ENCODE measurements around the gene SLC7A10. TPM values are rescaled to one million over a fixed set of nuclear protein-coding genes. Genes with fewer than 3 reads are reported as not detected.

SLC7A10 gene
- total RNA-seq, 1 donor = not detected

DNA sequence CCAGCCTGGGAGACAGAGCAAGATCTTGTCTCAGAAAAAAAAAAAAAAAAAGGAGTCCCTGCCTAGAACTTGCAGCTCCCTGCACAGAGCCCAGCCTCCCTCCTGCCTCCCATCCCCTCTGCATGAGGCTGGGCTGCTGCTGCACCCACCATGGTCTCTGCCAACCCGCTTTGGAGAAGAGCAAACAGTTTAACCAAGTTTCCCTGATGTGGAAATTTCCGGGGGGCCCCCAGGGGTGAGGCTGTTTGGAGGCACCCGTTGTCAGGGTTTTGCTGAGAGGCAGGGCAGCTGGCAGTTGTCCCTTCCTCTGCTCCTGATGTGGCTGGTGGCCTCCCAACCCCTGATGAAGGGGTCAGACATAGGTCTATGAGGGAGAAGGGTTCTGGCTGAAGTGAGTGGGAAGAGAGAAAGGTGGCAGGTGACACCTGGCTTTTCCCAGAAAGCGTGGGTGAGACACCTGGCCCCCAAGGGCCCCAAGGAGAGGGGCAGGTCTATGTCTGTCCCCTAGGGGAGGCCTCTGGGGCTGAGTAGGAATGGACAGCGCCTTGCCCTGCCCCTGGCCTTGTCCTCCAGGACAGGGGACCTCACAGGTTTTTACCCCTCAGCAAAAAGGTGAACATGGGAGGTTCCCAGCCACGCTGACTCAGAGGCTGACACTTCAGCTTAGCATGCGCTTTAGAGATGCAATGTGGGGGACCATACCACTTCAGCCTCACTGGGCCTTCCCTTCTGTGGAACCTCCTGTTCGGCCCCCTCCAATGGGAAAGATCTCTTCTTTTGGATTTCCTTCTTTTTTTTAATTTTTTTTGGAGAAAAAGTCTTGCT, 26.0 kb downstream of the SLC7A10 start:
- H3K36me3 ChIP-seq (ENCODE audit: insufficient read depth, low read length) = peaks cover 4% of the 10 kb centered on the region
- H3K4me3 ChIP-seq (ENCODE audit: insufficient read depth, low read length) = no peak overlapping the region
- no peak for TF ChIP-seq CTCF (IDR thresholded peaks at IDR 0.05; ENCODE audit: extremely low read depth, low read depth, low read length)
- peaks cover 3% of the 10 kb centered on the region for H4K20me1 ChIP-seq (ENCODE audit: insufficient read depth, low read length)
- H3K79me2 ChIP-seq (ENCODE audit: insufficient read depth, low read length) = peaks cover 5% of the 10 kb centered on the region
- DNase-seq (ENCODE audit: insufficient read length, low spot score, missing footprints) = peak; percentile 74
- H3K4me2 ChIP-seq (ENCODE audit: insufficient read depth, low read length) = no peak overlapping the region
- no peaks in the 10 kb centered on the region for H3K27me3 ChIP-seq (ENCODE audit: insufficient read depth, low read length)
- no peaks in the 10 kb centered on the region for H3K4me1 ChIP-seq (ENCODE audit: insufficient read depth, low read length)
- H2AFZ ChIP-seq (ENCODE audit: low read length) = no peak overlapping the region
- no peak overlapping the region for H3K27ac ChIP-seq (ENCODE audit: low read depth, low read length)
- no peaks in the 10 kb centered on the region for H3K9me3 ChIP-seq (ENCODE audit: low read depth, low read length)

GRCh38 chr19:33198169-33198568, 27.5 kb downstream of the SLC7A10 start:
- peak; percentile 10 for DNase-seq (ENCODE audit: insufficient read length, low spot score, missing footprints)
- H3K4me3 ChIP-seq (ENCODE audit: insufficient read depth, low read length) = no peak overlapping the region

DNA sequence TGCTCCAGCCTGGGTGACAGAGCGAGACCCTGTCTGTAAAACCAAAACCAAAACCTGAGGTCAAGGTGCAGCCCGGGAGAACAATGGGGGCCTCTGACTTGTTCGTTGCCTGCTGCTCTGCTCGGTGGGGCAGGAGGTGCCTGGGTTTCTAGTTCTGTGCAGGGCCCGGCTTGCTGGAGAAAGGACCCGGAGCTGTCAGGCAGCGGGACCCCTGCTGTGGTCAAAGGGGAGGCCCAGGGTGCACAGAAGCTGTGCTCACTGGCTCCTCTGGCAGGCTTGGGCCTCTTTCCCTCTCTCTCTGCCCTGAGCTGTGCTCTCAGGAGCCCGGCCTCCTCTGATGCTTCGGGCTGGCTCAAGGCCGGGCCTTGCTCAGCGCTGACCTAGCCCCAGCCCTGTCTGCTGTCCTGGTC, 28.1 kb downstream of the SLC7A10 start:
- H3K4me3 ChIP-seq (ENCODE audit: insufficient read depth, low read length) = no peak overlapping the region
- H3K9me3 ChIP-seq (ENCODE audit: low read depth, low read length) = no peaks in the 10 kb centered on the region
- TF ChIP-seq CTCF (IDR thresholded peaks at IDR 0.05; ENCODE audit: extremely low read depth, low read depth, low read length) = no peak
- DNase-seq (ENCODE audit: insufficient read length, low spot score, missing footprints) = no peak
- no peaks in the 10 kb centered on the region for H4K20me1 ChIP-seq (ENCODE audit: insufficient read depth, low read length)
- peaks cover 5% of the 10 kb centered on the region for H3K79me2 ChIP-seq (ENCODE audit: insufficient read depth, low read length)
- no peak overlapping the region for H2AFZ ChIP-seq (ENCODE audit: low read length)
- H3K4me1 ChIP-seq (ENCODE audit: insufficient read depth, low read length) = no peaks in the 10 kb centered on the region
- H3K27ac ChIP-seq (ENCODE audit: low read depth, low read length) = no peak overlapping the region
- H3K4me2 ChIP-seq (ENCODE audit: insufficient read depth, low read length) = no peak overlapping the region
- peaks cover 6% of the 10 kb centered on the region for H3K27me3 ChIP-seq (ENCODE audit: insufficient read depth, low read length)
- peaks cover 4% of the 10 kb centered on the region for H3K36me3 ChIP-seq (ENCODE audit: insufficient read depth, low read length)

More at GRCh38 chr19:33198169-33198568, 27.5 kb downstream of the SLC7A10 start:
- no peak for TF ChIP-seq CTCF (IDR thresholded peaks at IDR 0.05; ENCODE audit: extremely low read depth, low read depth, low read length)
- H3K4me2 ChIP-seq (ENCODE audit: insufficient read depth, low read length) = no peak overlapping the region
- no peaks in the 10 kb centered on the region for H4K20me1 ChIP-seq (ENCODE audit: insufficient read depth, low read length)
- H3K27me3 ChIP-seq (ENCODE audit: insufficient read depth, low read length) = peaks cover 6% of the 10 kb centered on the region
- no peaks in the 10 kb centered on the region for H3K9me3 ChIP-seq (ENCODE audit: low read depth, low read length)
- H3K79me2 ChIP-seq (ENCODE audit: insufficient read depth, low read length) = peaks cover 5% of the 10 kb centered on the region
- no peak overlapping the region for H2AFZ ChIP-seq (ENCODE audit: low read length)
- peaks cover 4% of the 10 kb centered on the region for H3K36me3 ChIP-seq (ENCODE audit: insufficient read depth, low read length)
- H3K27ac ChIP-seq (ENCODE audit: low read depth, low read length) = no peak overlapping the region
- H3K4me1 ChIP-seq (ENCODE audit: insufficient read depth, low read length) = no peaks in the 10 kb centered on the region

DNA sequence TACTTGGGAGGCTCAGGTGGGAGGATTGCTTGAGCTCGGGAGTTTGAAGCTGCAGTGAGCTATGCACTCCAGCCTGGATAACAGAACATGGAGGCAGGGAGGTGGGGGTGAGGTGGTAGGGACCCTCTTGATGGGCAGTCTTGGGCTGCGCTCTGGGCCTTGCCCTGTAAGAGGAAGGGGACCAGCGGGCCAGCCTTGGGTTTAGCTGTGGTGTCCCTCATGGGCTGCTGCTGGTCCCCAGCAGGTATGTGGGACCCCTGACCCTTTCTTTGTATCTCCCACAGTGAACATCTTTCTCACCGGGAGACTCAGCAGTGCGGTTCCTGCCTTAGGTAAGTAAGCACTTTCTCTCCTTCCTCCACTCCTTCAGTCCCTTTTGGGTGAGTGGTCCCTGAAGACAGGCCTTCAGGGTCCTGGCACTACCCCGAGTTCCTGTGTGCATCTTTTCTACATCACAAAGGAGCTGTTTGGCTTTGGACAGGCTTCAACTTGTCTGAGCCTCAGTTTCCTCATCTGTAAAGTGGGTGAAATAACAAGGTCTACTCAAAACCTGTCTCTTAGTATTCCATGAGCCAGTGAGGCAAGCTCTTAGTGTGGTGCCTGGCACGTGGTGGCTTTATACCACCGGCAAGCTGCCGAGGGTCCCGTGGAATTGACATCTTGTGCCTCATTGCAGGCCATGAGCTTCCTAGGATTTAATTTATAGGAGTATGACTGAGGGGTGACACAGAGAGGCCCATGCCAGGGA, 29.0 kb downstream of the SLC7A10 start:
- DNase-seq (ENCODE audit: insufficient read length, low spot score, missing footprints) = peak; percentile 62
- Histone ChIP-seq H3K9me3 (ENCODE audit: low read depth, low read length) (no peaks in the 10 kb centered on the region), H3K4me3 (ENCODE audit: insufficient read depth, low read length) (no peak overlapping the region), H3K27me3 (ENCODE audit: insufficient read depth, low read length) (peaks cover 6% of the 10 kb centered on the region), H2AFZ (ENCODE audit: low read length) (no peak overlapping the region), H3K27ac (ENCODE audit: low read depth, low read length) (no peak overlapping the region), H3K4me2 (ENCODE audit: insufficient read depth, low read length) (no peak overlapping the region), H3K36me3 (ENCODE audit: insufficient read depth, low read length) (peaks cover 4% of the 10 kb centered on the region), H3K79me2 (ENCODE audit: insufficient read depth, low read length) (peaks cover 5% of the 10 kb centered on the region), H4K20me1 (ENCODE audit: insufficient read depth, low read length) (no peaks in the 10 kb centered on the region), H3K4me1 (ENCODE audit: insufficient read depth, low read length) (no peaks in the 10 kb centered on the region)
- no peak for TF ChIP-seq CTCF (IDR thresholded peaks at IDR 0.05; ENCODE audit: extremely low read depth, low read depth, low read length)

Data from osteoblast (primary cell).